Fibroblast of the aortic adventitia (primary cell): Measurements from ENCODE around the gene EIF5AL1. TPM values are rescaled to one million over a fixed set of nuclear protein-coding genes. Genes with fewer than 3 reads are reported as not detected.

Source experiments
- DNase-seq: peaks from one replicate; pipeline ENCODE4 v3.0.0-alpha.2; 2010; ENCODE audit warnings: low read depth
- H3K4me3 ChIP-seq: 2 replicates; pipeline ENCODE4 v1.5.1; 2011; ENCODE audit warnings: low read depth, mild to moderate bottlenecking, control low read depth, low read length, moderate library complexity
- CTCF ChIP-seq: IDR thresholded peaks from 2 replicates; pipeline ENCODE4 v1.5.1; 2011; ENCODE audit warnings: mild to moderate bottlenecking, low read length, control low read depth, inconsistent platforms; ENCODE audit not compliant: insufficient read depth
- total RNA-seq: library from RNA; depleted of rRNA; stranded (reverse); fragments of >200 nt; gene quantifications from 2 replicates; pipeline ENCODE4 v1.2.3, GENCODE V29; 2012; ENCODE audit warnings: low replicate concordance

Gene EIF5AL1
- total RNA-seq, 1 donor = 1.5 TPM

- H3K4me3 ChIP-seq = no peak overlapping the region
- no peak for DNase-seq
- no peak for TF ChIP-seq CTCF
Measured at GRCh38 chr10:79477456-79477855, 34.9 kb upstream of the EIF5AL1 start.

GRCh38 chr10:79479283-79479909 is 32.9 kb upstream of the EIF5AL1 start:
- no peak overlapping the region for H3K4me3 ChIP-seq
- TF ChIP-seq CTCF = no peak
- DNase-seq = no peak

- no peak for DNase-seq
Measured at GRCh38 chr10:79482304-79482703, 30.0 kb upstream of the EIF5AL1 start.

GRCh38 chr10:79482741-79483140 is 29.6 kb upstream of the EIF5AL1 start:
- no peak overlapping the region for H3K4me3 ChIP-seq
- no peak for TF ChIP-seq CTCF
- no peak for DNase-seq

More at GRCh38 chr10:79482304-79482703, 30.0 kb upstream of the EIF5AL1 start:
- no peak for TF ChIP-seq CTCF
- H3K4me3 ChIP-seq = no peak overlapping the region

GRCh38 chr10:79483299-79483698 is 29.0 kb upstream of the EIF5AL1 start:
- H3K4me3 ChIP-seq = no peak overlapping the region
- peak; percentile 35 for DNase-seq
- no peak for TF ChIP-seq CTCF

GRCh38 chr10:79483948-79484347 is 28.4 kb upstream of the EIF5AL1 start:
- DNase-seq = peak; percentile 84
- H3K4me3 ChIP-seq = no peak overlapping the region
- no peak for TF ChIP-seq CTCF

GRCh38 chr10:79484476-79484875 is 27.9 kb upstream of the EIF5AL1 start:
- no peak for TF ChIP-seq CTCF

More at GRCh38 chr10:79484476-79484875, 27.9 kb upstream of the EIF5AL1 start:
- H3K4me3 ChIP-seq = no peak overlapping the region
- no peak for DNase-seq
